AG10803 (cell line): ENCODE data around the gene DPYSL3.

Experiments used
- DNase-seq: peaks from one replicate; pipeline ENCODE4 v3.0.0; 2010; ENCODE audit warnings: low read depth
- H3K4me3 ChIP-seq: 2 replicates; pipeline ENCODE4 v1.5.1; 2011; ENCODE audit warnings: mild to moderate bottlenecking, low read length, control low read depth
- CTCF ChIP-seq: conservative IDR thresholded peaks from 2 replicates; pipeline ENCODE4 v1.5.1; 2011; ENCODE audit warnings: mild to moderate bottlenecking, low read length, control low read depth, inconsistent platforms

DPYSL3 gene

GRCh38 chr5:147450606-147451005 lies 59.3 kb downstream of the DPYSL3 start:
- H3K4me3 ChIP-seq = no peak overlapping the region
- peak; percentile 11; the same call in 1 of the 2 replicates for TF ChIP-seq CTCF
- DNase-seq = no peak

- TF ChIP-seq CTCF = no peak
- no peak overlapping the region for H3K4me3 ChIP-seq
- DNase-seq = peak; percentile 28
Measured at GRCh38 chr5:147448766-147449165, 61.1 kb downstream of the DPYSL3 start.

- no peak overlapping the region for H3K4me3 ChIP-seq
- peak; percentile 58 for DNase-seq
- no peak for TF ChIP-seq CTCF
Measured at GRCh38 chr5:147446523-147446922, 63.3 kb downstream of the DPYSL3 start.

GRCh38 chr5:147445917-147446316 lies 64.0 kb downstream of the DPYSL3 start:
- TF ChIP-seq CTCF = no peak
- DNase-seq = no peak
- no peak overlapping the region for H3K4me3 ChIP-seq

GRCh38 chr5:147445090-147445489 lies 64.8 kb downstream of the DPYSL3 start:
- H3K4me3 ChIP-seq = no peak overlapping the region
- no peak for TF ChIP-seq CTCF
- no peak for DNase-seq

GRCh38 chr5:147442224-147442623 lies 67.6 kb downstream of the DPYSL3 start:
- no peak for DNase-seq
- no peak for TF ChIP-seq CTCF
- H3K4me3 ChIP-seq = no peak overlapping the region

- no peak for TF ChIP-seq CTCF
- DNase-seq = no peak
- H3K4me3 ChIP-seq = no peak overlapping the region
Measured at GRCh38 chr5:147441191-147441695, 68.6 kb downstream of the DPYSL3 start.
